Adrenal gland (tissue), 12 donors: Measurements from ENCODE around the gene CCR3. TPM values are rescaled to one million over a fixed set of nuclear protein-coding genes. Genes with fewer than 3 reads are reported as not detected.

Source experiments
- DNase-seq, 7 donors: peaks; one replicate each; pipeline ENCODE4 v3.0.0-alpha.2; 2019 to 2020
- H3K27ac ChIP-seq, 5 donors: fragments of 200-600 bp; sonication (generic) in 4 of 5; 1 replicate in 3 of 5; 2 replicates in 2 of 5; pipeline versions ENCODE4 v1.5.1 to v1.8.0; 2016 to 2020; ENCODE audit warnings: mild to moderate bottlenecking in 1 of 5
- H3K27me3 ChIP-seq: fragments of 200-600 bp; 2 replicates; pipeline ENCODE4 v1.8.0; 2021
- H3K36me3 ChIP-seq, 2 donors: fragments of 200-600 bp; replicated peaks in 1 of 2; 1 replicate in 1 of 2; 2 replicates in 1 of 2; pipeline versions ENCODE4 v1.5.1 to v1.8.0; 2018 to 2022
- H3K4me1 ChIP-seq, 2 donors: fragments of 200-600 bp; replicated peaks in 1 of 2; 1 replicate in 1 of 2; 2 replicates in 1 of 2; pipeline versions ENCODE4 v1.5.1 to v1.8.0; 2018 to 2021
- H3K4me3 ChIP-seq, 4 donors: fragments of 200-600 bp; sonication (generic) in 3 of 4; one replicate each; pipeline ENCODE4 v1.5.1; 2016 to 2018
- H3K9me3 ChIP-seq, 3 donors: fragments of 200-600 bp; sonication (generic) in 1 of 3; replicated peaks in 1 of 3; 1 replicate in 2 of 3; 2 replicates in 1 of 3; pipeline versions ENCODE4 v1.5.1 to v1.8.0; 2016 to 2021
- POLR2A ChIP-seq, 2 donors: fragments of 450-650 bp; IDR thresholded peaks; one replicate each; pipeline ENCODE4 v1.6.1; 2017; ENCODE audit warnings: antibody characterized with exemption in 2 of 2, mild to moderate bottlenecking in 2 of 2, moderate library complexity in 1 of 2
- WGBS, 4 donors: extraction: QIAGEN DNeasy Blood & Tissue Kit in 2 of 4; methylation state at CpG; one replicate each; pipeline versions ENCODE4 v1.1.5 to v1.1.7; 2013 to 2017; 5-methylcytosine and 5-hydroxymethylcytosine counted together
- intact Hi-C, 2 donors: fragments of 100-400 bp; cut with DNase I; formaldehyde crosslinking; loops; one replicate each; pipeline versions ENCODE4 v1.14.1 to v1.15.0; 2022 to 2023
- polyA plus RNA-seq, 3 donors: library from polyadenylated mRNA; stranded (reverse); fragments of 200-250 nt in 2 of 3; fragments of 350-450 nt in 1 of 3; fragmentation: Illumina TruSeq in 1 of 3; extraction: RNeasy Lipid Tissue Mini Kit (QIAGEN cat#74804) in 1 of 3; gene quantifications; one replicate each; pipeline ENCODE4 v1.2.3, GENCODE V29; 2013 to 2014
- total RNA-seq, 9 donors: library from RNA; depleted of rRNA in 4 of 9; stranded (reverse); fragments of >200 nt in 4 of 9; fragments of 120-200 nt in 1 of 9; fragmentation: NEBNext Ultra II Directional in 1 of 9; extraction: Animal tissue kit (Norgen Biotek cat#: 25700) in 1 of 9; gene quantifications; one replicate each; pipeline versions ENCODE4 v1.1.0 to v1.2.4, GENCODE V29; 2013 to 2023
- TF ChIP-seq, protein P1 (sequence below), 6 experiments: fragments of 450-650 bp in 4 of 6; fragments of 200-600 bp in 2 of 6; sonication (generic) in 1 of 6; IDR thresholded peaks; 1 replicate in 5 of 6; 2 replicates in 1 of 6; pipeline versions ENCODE4 v1.5.1 to v1.8.0; 2016 to 2021; ENCODE audit warnings: antibody characterized with exemption in 6 of 6, mild to moderate bottlenecking in 2 of 6, moderate library complexity in 1 of 6
- donor health status: healthy with polysubstance abuse.
- donor health status: Bipolar disorder and iron deficiency.
- donor health status: DM: yes; HTN: yes; CAD: no.
- donor health status: DM: no; HTN: no; CAD: no.
- donor health status: DM: no; HTN: no; CAD: no.
- donor health status: DM: yes; HTN: yes; CAD: no.

The CCR3 gene
- total and polyA plus RNA-seq, 12 donors = 0.07 TPM; not detected in 11

DNA sequence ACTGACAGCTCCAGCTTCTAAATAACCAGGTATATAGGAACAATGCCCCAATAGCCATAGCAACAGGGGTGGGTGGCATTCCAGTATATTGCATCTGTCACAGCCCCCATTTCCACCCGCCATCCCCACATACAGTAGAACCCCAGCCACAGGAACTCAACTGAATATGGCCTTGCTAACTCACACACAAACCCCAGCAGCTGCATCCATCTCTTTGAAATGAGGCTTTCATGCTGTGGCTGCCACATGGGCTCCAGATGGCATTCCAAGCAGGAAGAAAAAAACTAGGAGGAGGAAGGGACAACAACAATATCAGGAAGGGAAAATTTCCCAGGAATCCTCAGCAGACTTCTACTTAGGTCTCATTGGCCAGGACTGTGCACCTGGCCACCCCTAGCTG is 54.6 kb downstream of the CCR3 start:
- no peaks in the 10 kb centered on the region for H3K9me3 ChIP-seq
- no peaks in the 10 kb centered on the region for H3K36me3 ChIP-seq
- intact Hi-C loops = no loop called here
- H3K4me1 ChIP-seq = no peaks in the 10 kb centered on the region
- H3K27ac ChIP-seq = no peak overlapping the region
- WGBS, 4 donors = 76 to 100% (median 77%) methylated on average over 1 of the region's 1 CpG
- no peaks in the 10 kb centered on the region for H3K27me3 ChIP-seq
- no peak overlapping the region for H3K4me3 ChIP-seq
- TF ChIP-seq POLR2A (IDR thresholded peaks at IDR 0.05) = no peak
- TF ChIP-seq, protein P1, sequence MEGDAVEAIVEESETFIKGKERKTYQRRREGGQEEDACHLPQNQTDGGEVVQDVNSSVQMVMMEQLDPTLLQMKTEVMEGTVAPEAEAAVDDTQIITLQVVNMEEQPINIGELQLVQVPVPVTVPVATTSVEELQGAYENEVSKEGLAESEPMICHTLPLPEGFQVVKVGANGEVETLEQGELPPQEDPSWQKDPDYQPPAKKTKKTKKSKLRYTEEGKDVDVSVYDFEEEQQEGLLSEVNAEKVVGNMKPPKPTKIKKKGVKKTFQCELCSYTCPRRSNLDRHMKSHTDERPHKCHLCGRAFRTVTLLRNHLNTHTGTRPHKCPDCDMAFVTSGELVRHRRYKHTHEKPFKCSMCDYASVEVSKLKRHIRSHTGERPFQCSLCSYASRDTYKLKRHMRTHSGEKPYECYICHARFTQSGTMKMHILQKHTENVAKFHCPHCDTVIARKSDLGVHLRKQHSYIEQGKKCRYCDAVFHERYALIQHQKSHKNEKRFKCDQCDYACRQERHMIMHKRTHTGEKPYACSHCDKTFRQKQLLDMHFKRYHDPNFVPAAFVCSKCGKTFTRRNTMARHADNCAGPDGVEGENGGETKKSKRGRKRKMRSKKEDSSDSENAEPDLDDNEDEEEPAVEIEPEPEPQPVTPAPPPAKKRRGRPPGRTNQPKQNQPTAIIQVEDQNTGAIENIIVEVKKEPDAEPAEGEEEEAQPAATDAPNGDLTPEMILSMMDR (IDR thresholded peaks at IDR 0.05) = no peak
- DNase-seq = no peak

DNA sequence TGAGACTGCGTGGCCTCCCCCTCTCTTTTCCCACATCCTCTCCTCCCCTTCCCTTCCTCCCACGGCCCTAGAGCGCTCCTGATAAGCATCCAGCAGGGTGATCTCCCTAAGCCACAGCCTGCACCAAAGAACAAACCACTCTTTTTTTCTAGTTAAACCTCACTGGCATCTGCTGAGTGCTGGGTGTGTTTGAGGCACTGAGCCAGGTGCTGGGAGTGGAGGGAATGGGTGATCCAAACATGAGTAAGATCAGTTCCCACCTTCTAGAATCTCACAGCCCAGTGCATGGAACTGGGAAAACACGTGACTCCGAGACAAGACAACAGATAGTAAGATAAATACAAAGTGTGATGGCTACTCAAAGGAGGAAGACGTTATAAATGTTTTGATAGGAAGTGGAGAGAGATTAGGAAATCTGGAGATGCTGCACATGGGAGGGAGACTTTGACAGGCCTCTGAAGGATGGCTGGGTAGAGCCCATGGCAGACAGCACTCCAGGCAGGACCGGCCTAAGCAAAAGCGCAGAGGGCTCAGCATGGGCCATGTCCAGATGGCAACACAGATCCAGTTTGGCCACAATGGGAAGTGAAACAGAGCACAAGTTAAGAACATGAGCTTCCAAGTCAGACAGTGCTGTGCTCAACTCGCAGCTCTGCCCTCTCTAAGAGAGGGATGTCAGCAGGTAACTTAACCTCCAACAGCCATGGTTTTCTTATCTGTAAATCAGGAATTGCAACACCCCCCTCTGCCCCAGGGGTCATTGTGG is 55.6 kb downstream of the CCR3 start:
- H3K36me3 ChIP-seq = no peaks in the 10 kb centered on the region
- H3K27ac ChIP-seq = peak overlapping the region in 1 of 5 donors; percentile 16
- WGBS, 4 donors = 51 to 69% (median 62%) methylated on average over 9 of the region's 9 CpGs
- no peaks in the 10 kb centered on the region for H3K4me1 ChIP-seq
- H3K4me3 ChIP-seq = no peak overlapping the region
- intact Hi-C loops = no loop called here
- no peaks in the 10 kb centered on the region for H3K27me3 ChIP-seq
- DNase-seq = peak in 1 of 7 donors; percentile 31
- TF ChIP-seq POLR2A (IDR thresholded peaks at IDR 0.05) = no peak
- TF ChIP-seq, protein P1 (IDR thresholded peaks at IDR 0.05) = no peak
- no peaks in the 10 kb centered on the region for H3K9me3 ChIP-seq

DNA sequence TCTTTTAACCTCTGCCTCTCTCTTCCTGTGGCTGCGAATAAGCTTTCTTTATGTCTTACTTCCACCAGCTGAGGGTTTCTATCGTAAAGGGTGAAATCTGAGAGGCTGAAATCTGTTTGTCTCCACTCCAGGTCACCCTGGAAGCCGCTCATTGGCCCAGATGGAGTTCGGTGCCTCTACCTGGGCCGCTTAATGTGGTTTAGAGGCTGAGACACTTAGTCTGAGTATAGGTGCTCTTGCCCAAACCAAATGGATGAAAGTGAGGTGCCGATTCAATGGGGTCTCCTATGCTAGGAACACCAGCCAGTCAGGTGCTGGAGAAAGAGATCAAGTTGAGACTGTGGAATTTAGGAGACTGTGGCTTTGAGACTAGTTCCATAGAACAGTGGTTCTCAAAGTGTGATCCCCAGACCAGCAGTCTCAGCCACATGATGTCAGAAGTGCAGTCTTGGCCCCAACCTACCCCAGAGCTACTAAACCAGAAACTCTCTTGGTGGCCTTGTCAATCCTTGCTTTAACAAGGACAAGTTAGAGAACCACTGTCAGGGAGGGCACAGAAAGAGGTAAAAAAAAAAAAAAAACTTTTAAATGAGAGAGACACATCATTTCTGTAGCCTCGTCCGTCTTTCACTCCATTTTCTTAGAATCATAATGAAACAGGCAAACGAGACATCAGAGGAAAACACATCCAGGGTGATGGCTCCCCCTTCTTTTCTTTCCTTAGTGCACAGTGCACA is 56.8 kb downstream of the CCR3 start:
- H3K27me3 ChIP-seq = no peaks in the 10 kb centered on the region
- H3K27ac ChIP-seq = peak overlapping the region in 2 of 5 donors; percentile 26 to 47
- no peaks in the 10 kb centered on the region for H3K36me3 ChIP-seq
- intact Hi-C loops = no loop called here
- WGBS, 4 donors = 68 to 76% (median 73%) methylated on average over 9 of the region's 9 CpGs
- H3K9me3 ChIP-seq = no peaks in the 10 kb centered on the region
- no peak overlapping the region for H3K4me3 ChIP-seq
- DNase-seq = no peak
- TF ChIP-seq, protein P1 (IDR thresholded peaks at IDR 0.05) = no peak
- TF ChIP-seq POLR2A (IDR thresholded peaks at IDR 0.05) = no peak
- no peaks in the 10 kb centered on the region for H3K4me1 ChIP-seq

DNA sequence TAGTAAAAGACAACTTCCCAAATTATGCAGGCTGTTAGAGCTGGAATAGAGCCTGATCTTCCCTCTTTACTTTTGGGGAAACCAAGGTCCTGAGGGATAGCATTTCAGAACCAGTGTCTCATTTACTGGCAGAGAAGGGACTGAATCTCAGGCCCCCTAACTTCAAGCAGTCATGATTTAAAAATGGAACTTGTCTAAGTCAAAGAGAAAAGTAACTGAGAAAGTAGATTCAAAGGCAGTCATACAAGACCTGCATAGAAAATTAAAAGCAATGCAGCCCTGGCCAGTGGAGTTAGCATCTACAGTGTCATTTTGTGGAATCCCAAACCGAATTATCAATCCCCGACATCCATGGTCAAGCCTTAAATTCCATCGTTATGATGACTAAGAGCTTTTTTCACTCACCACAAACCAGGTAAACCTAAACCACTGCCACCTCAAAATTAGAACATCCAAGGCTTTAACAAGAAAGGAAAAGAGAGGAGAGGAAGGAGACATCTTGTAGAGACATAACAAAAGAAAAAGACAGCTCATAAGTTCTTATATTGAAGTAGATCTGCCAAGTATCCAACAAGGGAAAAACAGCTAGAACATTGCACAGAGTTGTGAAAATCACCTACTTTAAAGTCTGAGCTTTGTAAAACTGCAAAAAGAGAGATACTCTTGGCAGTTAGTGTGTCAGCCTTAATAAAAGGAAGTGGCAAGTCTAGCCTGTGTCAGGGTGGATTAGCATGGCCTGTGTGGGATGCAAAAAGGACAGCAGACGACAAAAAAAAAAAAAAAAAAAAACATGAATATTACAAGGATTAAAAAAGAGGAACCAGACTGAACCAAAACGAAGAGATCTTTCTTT is 57.6 kb downstream of the CCR3 start:
- peak in 1 of 7 donors; percentile 17 for DNase-seq
- H3K36me3 ChIP-seq = no peaks in the 10 kb centered on the region
- TF ChIP-seq, protein P1 (IDR thresholded peaks at IDR 0.05) = no peak
- TF ChIP-seq POLR2A (IDR thresholded peaks at IDR 0.05) = no peak
- no peaks in the 10 kb centered on the region for H3K9me3 ChIP-seq
- no peaks in the 10 kb centered on the region for H3K4me1 ChIP-seq
- H3K4me3 ChIP-seq = no peak overlapping the region
- intact Hi-C loops = no loop called here
- H3K27me3 ChIP-seq = no peaks in the 10 kb centered on the region
- WGBS, 4 donors = 57 to 73% (median 64%) methylated on average over 5 of the region's 5 CpGs
- H3K27ac ChIP-seq = peak overlapping the region in 2 of 5 donors; percentile 26 to 65
